Activated CD4-positive, alpha-beta T cell treated with anti-CD3 and anti-CD28 coated beads for 36 hours (primary cell): ENCODE measurements around the gene FBXO7. TPM values are rescaled to one million over a fixed set of nuclear protein-coding genes. Genes with fewer than 3 reads are reported as not detected.
A peak's percentile ranks its signal among the peaks of the same experiment; 100 is the strongest.

Source experiments
- ATAC-seq: fragments of 200-7000 bp; cut with Tn5 transposase; one replicate; pipeline ENCODE4 v1.10.0; 2021; ENCODE audit warnings: mild to moderate bottlenecking, moderate library complexity
- CTCF ChIA-PET: fragments of 350-600 bp; sonication (Branson Sonifier 250); formaldehyde crosslinking; loops from one replicate; lab custom pipeline; 2021; ENCODE audit warnings: antibody characterized with exemption; lab: Charles Lee
- POLR2A ChIA-PET: fragments of 350-600 bp; sonication (Branson Sonifier 250); formaldehyde crosslinking; loops from one replicate; lab custom pipeline; 2021; ENCODE audit warnings: antibody characterized with exemption, inconsistent platforms; lab: Charles Lee
- DNase-seq: peaks from one replicate; pipeline ENCODE4 v3.0.0-alpha.2; 2020
- H3K27ac Mint-ChIP-seq: one replicate; pipeline ENCODE4 v1.8.0; 2021; ENCODE audit warnings: mixed read lengths
- H3K27me3 Mint-ChIP-seq: one replicate; pipeline ENCODE4 v1.8.0; 2021; ENCODE audit warnings: mixed read lengths
- H3K36me3 Mint-ChIP-seq: one replicate; pipeline ENCODE4 v1.8.0; 2021; ENCODE audit warnings: low read depth, mixed read lengths
- H3K4me1 Mint-ChIP-seq: one replicate; pipeline ENCODE4 v1.8.0; 2021; ENCODE audit warnings: mixed read lengths
- H3K4me3 Mint-ChIP-seq: one replicate; pipeline ENCODE4 v1.8.0; 2021; ENCODE audit warnings: mild to moderate bottlenecking, moderate library complexity, mixed read lengths
- H3K9me3 Mint-ChIP-seq: one replicate; pipeline ENCODE4 v1.8.0; 2021; ENCODE audit warnings: low read depth, mixed read lengths
- intact Hi-C, 2 experiments: fragments of 100-400 bp; cut with DNase I in 1 of 2; cut with micrococcal nuclease in 1 of 2; formaldehyde crosslinking; loops; one replicate each; pipeline versions ENCODE4 v1.14.2 to v1.15.1; 2022 to 2024; cut with DNase I, micrococcal nuclease
- total RNA-seq, 2 experiments: library from RNA; stranded (reverse); gene quantifications; one replicate each; pipeline ENCODE4 v1.2.3, GENCODE V29; 2021

The FBXO7 gene
- total RNA-seq, 2 experiments from 2014 or later = 81.3 to 85.6 TPM

DNA sequence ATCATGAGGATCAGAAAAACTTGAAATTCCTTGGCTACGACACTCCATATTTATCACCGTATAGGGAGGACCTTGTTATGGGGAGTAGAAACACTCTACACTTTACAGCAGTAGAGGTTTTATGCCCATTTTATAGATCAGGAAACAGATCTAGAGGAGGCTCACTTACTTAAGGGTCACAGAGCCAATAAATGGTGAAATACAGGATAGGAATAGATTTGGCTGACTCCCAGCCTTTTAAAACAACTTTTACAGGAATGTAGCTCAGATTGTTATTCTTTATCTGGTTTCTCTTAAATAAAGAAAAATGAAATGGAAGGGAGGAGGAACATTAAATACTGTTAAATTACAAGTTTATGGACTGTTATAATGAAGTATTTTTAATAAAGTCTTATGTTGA lies 14.8 kb downstream of the FBXO7 start:
- Mint-ChIP-seq H3K4me3 (no peak overlapping the region), H3K36me3 (peaks cover 46% of the 10 kb centered on the region), H3K27me3 (no peaks in the 10 kb centered on the region), H3K4me1 (peaks cover 9% of the 10 kb centered on the region), H3K27ac (no peak overlapping the region), H3K9me3 (no peaks in the 10 kb centered on the region)
- DNase-seq (no peak), ATAC-seq (no peak)
- intact Hi-C loops = loop anchor here (10.0 kb wide), 2 partner anchors 345 to 1845 kb away; no protein-coding TSS in a partner anchor
- POLR2A ChIA-PET = no interaction called here
- CTCF ChIA-PET = interaction anchor here (0.7 to 1.2 kb wide), 2 partner anchors 10 to 308 kb away, joined by 3 to 5 read pairs; no protein-coding TSS in a partner anchor

GRCh38 chr22:32490279-32490678 lies 15.7 kb downstream of the FBXO7 start:
- ATAC-seq = no peak
- Mint-ChIP-seq H3K36me3 (peaks cover 47% of the 10 kb centered on the region), H3K4me1 (peaks cover 9% of the 10 kb centered on the region), H3K27me3 (no peaks in the 10 kb centered on the region), H3K27ac (no peak overlapping the region), H3K4me3 (no peak overlapping the region), H3K9me3 (no peaks in the 10 kb centered on the region)
- POLR2A ChIA-PET = no interaction called here
- no peak for DNase-seq
- CTCF ChIA-PET = interaction anchor here (0.7 to 1.2 kb wide), 3 partner anchors 9 to 307 kb away, joined by 3 to 5 read pairs (median 4); no protein-coding TSS in a partner anchor
- intact Hi-C loops = no loop called here

GRCh38 chr22:32492111-32492510 lies 17.5 kb downstream of the FBXO7 start:
- CTCF ChIA-PET = no interaction called here
- intact Hi-C loops = no loop called here
- peaks cover 48% of the 10 kb centered on the region for H3K36me3 Mint-ChIP-seq

GRCh38 chr22:32493551-32493950 lies 18.9 kb downstream of the FBXO7 start:
- no peak for ATAC-seq
- no peak overlapping the region for H3K4me3 Mint-ChIP-seq
- intact Hi-C loops = no loop called here
- DNase-seq = no peak
- H3K27me3 Mint-ChIP-seq = no peaks in the 10 kb centered on the region
- peaks cover 2% of the 10 kb centered on the region for H3K4me1 Mint-ChIP-seq
- peaks cover 53% of the 10 kb centered on the region for H3K36me3 Mint-ChIP-seq
- CTCF ChIA-PET = interaction anchor here (1.4 kb wide), 1 partner anchor 18 kb away, joined by 4 read pairs; no protein-coding TSS in a partner anchor
- no peak overlapping the region for H3K27ac Mint-ChIP-seq
- POLR2A ChIA-PET = no interaction called here
- H3K9me3 Mint-ChIP-seq = no peaks in the 10 kb centered on the region

More at GRCh38 chr22:32492111-32492510, 17.5 kb downstream of the FBXO7 start:
- DNase-seq (no peak), ATAC-seq (no peak)
- H3K27ac Mint-ChIP-seq = no peak overlapping the region
- H3K9me3 Mint-ChIP-seq = no peaks in the 10 kb centered on the region
- POLR2A ChIA-PET = no interaction called here
- no peaks in the 10 kb centered on the region for H3K27me3 Mint-ChIP-seq
- peaks cover 2% of the 10 kb centered on the region for H3K4me1 Mint-ChIP-seq
- no peak overlapping the region for H3K4me3 Mint-ChIP-seq

- no peak for ATAC-seq
Observed at GRCh38 chr22:32494971-32495370, 20.4 kb downstream of the FBXO7 start.

DNA sequence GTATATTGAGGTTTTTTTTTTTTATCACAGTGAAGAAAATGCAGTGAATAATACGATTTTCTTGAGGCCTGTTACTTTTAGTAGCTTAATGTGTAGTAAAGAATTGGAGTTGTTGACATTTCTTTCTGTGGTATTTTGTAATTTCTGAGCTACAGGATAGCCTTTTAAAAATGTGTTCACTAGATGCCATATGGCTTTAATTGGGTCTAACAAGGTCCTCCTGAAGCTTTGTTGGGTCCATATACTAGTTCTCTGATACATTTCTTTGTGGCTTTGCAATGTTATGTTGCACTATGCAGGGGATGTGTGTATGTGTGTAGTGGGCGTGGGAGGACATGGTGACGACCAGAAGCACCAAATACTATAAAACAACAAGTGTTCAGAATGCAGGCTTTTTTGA lies 25.1 kb downstream of the FBXO7 start:
- CTCF ChIA-PET = no interaction called here
- Mint-ChIP-seq H3K4me3 (no peak overlapping the region), H3K9me3 (no peaks in the 10 kb centered on the region), H3K27ac (no peak overlapping the region), H3K27me3 (no peaks in the 10 kb centered on the region), H3K36me3 (peaks cover 36% of the 10 kb centered on the region), H3K4me1 (no peaks in the 10 kb centered on the region)
- intact Hi-C loops = no loop called here
- ATAC-seq (no peak), DNase-seq (no peak)
- POLR2A ChIA-PET = no interaction called here

More at GRCh38 chr22:32494971-32495370, 20.4 kb downstream of the FBXO7 start:
- Mint-ChIP-seq H3K9me3 (no peaks in the 10 kb centered on the region), H3K4me3 (no peak overlapping the region), H3K4me1 (peaks cover 2% of the 10 kb centered on the region), H3K36me3 (peaks cover 60% of the 10 kb centered on the region), H3K27me3 (no peaks in the 10 kb centered on the region), H3K27ac (peak overlapping the region; percentile 3)
- POLR2A ChIA-PET = no interaction called here
- no peak for DNase-seq
- intact Hi-C loops = no loop called here
- CTCF ChIA-PET = interaction anchor here (0.6 to 1.4 kb wide), 3 partner anchors 14 to 519 kb away, joined by 3 to 4 read pairs (median 3); no protein-coding TSS in a partner anchor

GRCh38 chr22:32501836-32502752 lies 27.5 kb downstream of the FBXO7 start:
- intact Hi-C loops = no loop called here
- DNase-seq (no peak), ATAC-seq (no peak)
- CTCF ChIA-PET = no interaction called here
- no peak overlapping the region for H3K27ac Mint-ChIP-seq
- POLR2A ChIA-PET = no interaction called here
- peaks cover 19% of the 10 kb centered on the region for H3K36me3 Mint-ChIP-seq
- H3K9me3 Mint-ChIP-seq = no peaks in the 10 kb centered on the region
- H3K4me3 Mint-ChIP-seq = no peak overlapping the region
- no peaks in the 10 kb centered on the region for H3K4me1 Mint-ChIP-seq
- H3K27me3 Mint-ChIP-seq = no peaks in the 10 kb centered on the region

- no peaks in the 10 kb centered on the region for H3K4me1 Mint-ChIP-seq
- H3K4me3 Mint-ChIP-seq = no peak overlapping the region
- ATAC-seq (no peak), DNase-seq (no peak)
- no peak overlapping the region for H3K27ac Mint-ChIP-seq
- no peaks in the 10 kb centered on the region for H3K9me3 Mint-ChIP-seq
- ChIA-PET CTCF (interaction anchor here (0.9 kb wide), 1 partner anchor 14 kb away, joined by 3 read pairs; no protein-coding TSS in a partner anchor), POLR2A (no interaction called here)
- intact Hi-C loops = no loop called here
- H3K36me3 Mint-ChIP-seq = no peaks in the 10 kb centered on the region
- H3K27me3 Mint-ChIP-seq = no peaks in the 10 kb centered on the region
Observed at GRCh38 chr22:32509045-32509444, 34.4 kb downstream of the FBXO7 start.

DNA sequence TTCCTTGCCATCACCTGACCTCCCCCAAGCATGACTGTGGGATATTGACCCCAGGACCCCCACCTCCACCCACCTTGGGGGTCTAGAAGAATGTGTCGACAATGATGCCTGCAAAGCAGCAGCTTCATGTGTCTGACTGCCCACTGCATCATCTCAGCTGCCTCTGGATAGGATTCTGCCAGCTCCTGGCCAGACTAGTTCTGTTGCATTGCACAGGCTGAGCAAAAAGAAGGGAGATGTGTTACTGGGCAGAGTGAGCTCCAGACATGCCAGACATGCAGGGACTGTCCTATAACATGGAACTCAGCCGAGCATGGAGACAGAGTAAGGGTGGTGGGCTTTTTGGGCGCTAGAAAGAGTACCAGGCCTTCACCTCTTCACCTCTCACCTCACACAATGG lies 36.7 kb downstream of the FBXO7 start:
- ATAC-seq (no peak), DNase-seq (no peak)
- ChIA-PET CTCF (interaction anchor here (0.6 kb wide), 1 partner anchor 307 kb away, joined by 3 read pairs; no protein-coding TSS in a partner anchor), POLR2A (no interaction called here)
- Mint-ChIP-seq H3K4me1 (no peaks in the 10 kb centered on the region), H3K4me3 (no peak overlapping the region), H3K36me3 (no peaks in the 10 kb centered on the region), H3K9me3 (no peaks in the 10 kb centered on the region), H3K27me3 (no peaks in the 10 kb centered on the region), H3K27ac (no peak overlapping the region)
- intact Hi-C loops = no loop called here

DNA sequence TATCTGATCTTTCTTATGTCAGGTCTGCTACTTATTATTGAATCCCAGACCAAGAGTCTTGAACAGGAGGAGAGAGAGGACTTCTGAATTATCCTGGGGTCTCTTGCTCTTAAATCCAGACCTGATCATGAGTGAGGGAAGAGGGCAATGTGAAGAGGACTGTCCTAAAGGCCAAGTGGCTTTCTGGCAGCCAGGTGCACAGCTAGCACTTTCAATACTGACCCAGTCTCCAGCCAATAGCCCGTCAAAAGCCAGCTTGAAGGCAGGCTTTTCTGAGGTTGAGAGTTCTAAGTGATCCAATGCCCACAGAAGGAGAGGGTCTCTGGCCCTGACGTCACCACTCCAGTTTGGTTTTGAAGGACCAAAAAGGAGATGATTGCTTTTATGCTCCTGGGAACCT lies 37.2 kb downstream of the FBXO7 start:
- no peaks in the 10 kb centered on the region for H3K27me3 Mint-ChIP-seq
- CTCF ChIA-PET = interaction anchor here (0.6 kb wide), 1 partner anchor 306 kb away, joined by 3 read pairs; no protein-coding TSS in a partner anchor
- H3K36me3 Mint-ChIP-seq = no peaks in the 10 kb centered on the region
- POLR2A ChIA-PET = no interaction called here
- no peak overlapping the region for H3K4me3 Mint-ChIP-seq
- no peaks in the 10 kb centered on the region for H3K9me3 Mint-ChIP-seq
- ATAC-seq (no peak), DNase-seq (no peak)
- H3K27ac Mint-ChIP-seq = no peak overlapping the region
- no peaks in the 10 kb centered on the region for H3K4me1 Mint-ChIP-seq
- intact Hi-C loops = no loop called here

GRCh38 chr22:32512267-32512982 lies 37.8 kb downstream of the FBXO7 start:
- Mint-ChIP-seq H3K4me3 (no peak overlapping the region), H3K27ac (no peak overlapping the region), H3K27me3 (no peaks in the 10 kb centered on the region), H3K36me3 (no peaks in the 10 kb centered on the region), H3K9me3 (no peaks in the 10 kb centered on the region), H3K4me1 (no peaks in the 10 kb centered on the region)
- intact Hi-C loops = no loop called here
- POLR2A ChIA-PET = no interaction called here
- CTCF ChIA-PET = no interaction called here
- DNase-seq (no peak), ATAC-seq (no peak)
